GM18868 (cell line): ENCODE results near the gene CDK9.

Experiments
- ATAC-seq: cut with Tn5 transposase; IDR thresholded peaks from one replicate; pipeline ENCODE4 v1.9.1; 2021; ENCODE audit warnings: mild to moderate bottlenecking, moderate library complexity; ENCODE audit not compliant: unreplicated experiment

CDK9 gene

DNA sequence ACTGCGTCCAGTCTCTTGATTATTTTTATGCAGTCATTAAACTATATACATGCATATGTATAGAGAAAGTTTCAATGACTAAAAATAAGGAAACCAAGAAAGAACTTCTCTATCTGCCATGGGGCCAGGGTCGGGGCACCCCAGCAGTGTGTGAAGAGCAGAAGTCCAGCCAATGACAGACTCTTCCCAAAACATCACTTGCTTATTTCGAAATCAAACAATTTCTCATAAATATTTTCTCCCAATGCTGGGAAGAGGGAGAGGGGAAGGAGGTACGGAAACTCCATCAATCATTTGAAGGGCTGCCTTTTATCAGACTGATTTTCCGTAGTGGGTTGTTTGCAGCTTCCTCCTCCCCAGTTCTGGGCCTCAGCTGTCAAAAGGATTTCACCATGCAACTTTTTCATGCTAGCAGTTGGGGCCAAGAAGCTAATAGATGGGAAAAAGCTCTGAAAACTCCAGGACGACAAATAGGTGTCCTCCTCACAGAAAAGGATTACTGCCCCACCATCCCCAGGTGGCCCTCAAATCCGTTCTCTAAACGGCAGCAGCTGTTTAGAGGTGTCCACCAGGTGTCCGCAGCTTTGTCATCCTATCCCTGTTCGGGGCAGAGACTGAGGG lies 16.2 kb downstream of the CDK9 start:
- no peak for ATAC-seq

DNA sequence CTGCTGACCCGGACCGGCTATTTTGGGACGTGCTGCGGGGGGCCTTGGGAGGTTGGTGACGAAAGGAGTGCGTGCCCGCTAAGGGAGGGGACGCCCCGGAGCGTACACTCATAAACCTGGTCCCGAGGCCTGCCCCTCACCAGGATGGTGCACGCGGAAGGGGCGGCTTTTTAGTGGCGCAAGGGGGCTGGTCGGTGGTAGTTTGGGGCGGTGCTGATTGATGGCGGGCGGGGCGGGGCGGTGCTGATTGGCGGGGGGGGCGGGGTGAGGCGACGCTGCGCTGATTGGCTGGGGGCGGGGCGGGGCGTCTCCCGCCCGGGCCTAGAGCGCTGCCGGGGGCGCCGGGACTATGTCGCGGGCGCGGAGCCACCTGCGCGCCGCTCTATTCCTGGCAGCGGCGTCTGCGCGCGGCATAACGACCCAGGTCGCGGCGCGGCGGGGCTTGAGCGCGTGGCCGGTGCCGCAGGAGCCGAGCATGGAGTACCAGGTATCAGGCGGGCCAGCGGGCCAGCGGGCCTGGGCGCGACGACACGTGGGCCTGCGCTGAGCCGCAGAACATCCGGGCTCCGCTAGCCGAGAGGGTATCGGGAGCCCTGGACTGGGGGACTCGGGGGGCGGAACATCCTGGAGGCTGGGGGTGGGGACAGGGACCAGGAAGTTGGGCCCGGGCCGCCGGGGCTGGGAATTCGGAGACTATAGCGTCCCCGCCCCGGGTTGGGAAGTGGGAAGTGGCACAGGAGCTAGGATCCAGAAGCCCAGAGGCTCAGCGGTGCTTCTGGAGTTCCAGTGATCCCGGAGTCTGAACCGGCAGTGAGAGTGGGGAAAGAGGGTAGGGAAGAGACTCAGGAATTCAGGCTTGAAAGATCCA lies 17.0 kb downstream of the CDK9 start, which contains the start of gene FPGS:
Gene FPGS (plus strand): TSS at position 307 of the 868 bp plus-strand sequence. CDS start 43 bp downstream, at position 350.
- ATAC-seq = peak; percentile 78

DNA sequence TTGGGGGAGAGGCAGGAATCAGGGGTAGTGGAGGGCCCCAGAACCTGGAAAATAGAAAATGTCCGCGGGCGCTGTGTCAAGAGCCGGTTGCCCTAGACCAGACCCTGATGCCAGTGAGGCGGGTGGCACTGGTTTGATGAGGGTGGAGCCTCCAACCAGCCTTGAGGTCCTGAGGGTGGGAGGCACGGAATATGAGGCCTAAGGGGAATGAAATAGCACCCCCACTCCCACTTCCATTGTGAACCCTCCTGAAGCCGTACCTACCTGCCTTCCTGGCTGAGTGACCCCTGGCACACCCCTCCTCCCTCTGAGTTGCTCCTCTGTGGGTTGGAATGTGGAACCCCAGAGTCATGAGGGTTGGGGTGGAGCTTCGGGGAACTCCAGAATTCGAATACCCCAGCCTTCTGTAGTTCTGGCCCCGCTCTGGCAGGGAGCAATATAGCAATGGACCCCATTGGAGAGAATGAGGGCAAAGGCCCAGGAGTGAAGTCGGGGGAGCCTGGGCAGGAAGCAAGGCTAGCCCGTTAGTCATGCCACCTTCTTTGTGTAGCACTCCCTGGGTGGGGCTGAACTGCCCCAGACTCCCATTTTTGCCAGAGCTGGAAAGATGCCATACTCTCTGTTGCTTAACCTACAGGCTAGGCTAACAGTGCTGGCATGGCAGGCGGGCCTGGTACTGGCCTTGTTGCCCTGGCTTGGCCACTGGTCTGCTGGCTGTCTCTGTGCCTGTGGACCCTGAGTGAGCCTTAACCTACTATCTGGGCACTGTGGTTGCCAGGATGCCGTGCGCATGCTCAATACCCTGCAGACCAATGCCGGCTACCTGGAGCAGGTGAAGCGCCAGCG lies 17.9 kb downstream of the CDK9 start:
- no peak for ATAC-seq

DNA sequence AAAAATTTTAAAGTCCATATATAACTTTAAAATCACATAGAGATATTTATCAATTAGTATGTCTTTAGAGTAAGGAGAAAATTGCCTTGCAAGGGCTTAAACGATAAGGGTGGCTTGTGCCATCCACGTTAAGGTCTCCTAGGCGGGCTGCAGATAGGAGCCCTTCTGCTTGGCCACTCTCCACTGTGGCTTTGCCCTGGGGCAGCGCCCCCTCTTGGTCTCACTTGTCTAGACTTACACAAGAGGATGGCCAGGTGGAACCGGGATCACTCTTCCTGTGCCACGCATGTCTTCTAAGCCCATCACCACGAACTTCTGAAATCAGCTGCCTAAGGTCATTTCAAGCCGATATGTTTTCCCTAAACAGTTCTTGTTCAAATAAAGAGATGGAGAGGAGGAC lies 19.8 kb downstream of the CDK9 start:
- no peak for ATAC-seq

DNA sequence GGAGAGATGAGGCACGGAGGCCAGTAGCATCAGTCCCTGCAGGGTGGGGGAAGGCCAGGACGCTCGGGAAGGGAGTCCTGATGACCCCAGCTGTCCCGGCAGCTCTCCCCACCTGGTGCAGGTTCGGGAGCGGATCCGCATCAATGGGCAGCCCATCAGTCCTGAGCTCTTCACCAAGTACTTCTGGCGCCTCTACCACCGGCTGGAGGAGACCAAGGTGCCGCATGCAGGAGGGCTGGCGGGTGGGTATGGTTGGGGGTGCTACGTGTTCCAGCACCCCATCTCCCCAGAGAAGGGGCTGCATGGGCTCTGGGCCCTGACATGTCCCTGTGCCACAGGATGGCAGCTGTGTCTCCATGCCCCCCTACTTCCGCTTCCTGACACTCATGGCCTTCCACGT lies 21.0 kb downstream of the CDK9 start:
- ATAC-seq = no peak

DNA sequence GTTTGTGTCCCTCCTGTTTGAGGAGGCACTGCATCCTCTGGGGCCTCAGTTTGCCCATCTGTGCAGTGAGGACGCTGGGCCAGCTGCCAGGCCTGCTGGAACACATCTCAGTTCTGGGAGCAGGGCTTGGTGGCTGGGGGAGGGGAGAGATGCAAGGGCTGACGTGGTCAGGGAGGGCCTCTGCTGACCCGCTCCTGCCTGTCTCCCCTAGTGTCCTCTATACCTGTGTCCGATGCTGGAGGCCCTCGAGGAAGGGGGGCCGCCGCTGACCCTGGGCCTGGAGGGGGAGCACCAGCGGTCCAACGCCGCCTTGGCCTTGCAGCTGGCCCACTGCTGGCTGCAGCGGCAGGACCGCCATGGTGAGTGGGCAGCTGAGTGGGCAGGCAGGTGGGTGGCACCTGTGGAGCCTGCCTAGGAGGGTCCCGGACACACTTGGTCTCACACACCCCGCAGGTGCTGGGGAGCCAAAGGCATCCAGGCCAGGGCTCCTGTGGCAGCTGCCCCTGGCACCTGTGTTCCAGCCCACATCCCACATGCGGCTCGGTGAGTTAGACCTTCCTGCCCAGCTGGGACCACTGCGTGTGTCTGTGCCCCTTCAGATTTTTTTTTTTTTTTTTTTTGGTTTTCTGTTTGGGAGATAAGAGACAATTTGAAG lies 22.6 kb downstream of the CDK9 start:
- no peak for ATAC-seq

DNA sequence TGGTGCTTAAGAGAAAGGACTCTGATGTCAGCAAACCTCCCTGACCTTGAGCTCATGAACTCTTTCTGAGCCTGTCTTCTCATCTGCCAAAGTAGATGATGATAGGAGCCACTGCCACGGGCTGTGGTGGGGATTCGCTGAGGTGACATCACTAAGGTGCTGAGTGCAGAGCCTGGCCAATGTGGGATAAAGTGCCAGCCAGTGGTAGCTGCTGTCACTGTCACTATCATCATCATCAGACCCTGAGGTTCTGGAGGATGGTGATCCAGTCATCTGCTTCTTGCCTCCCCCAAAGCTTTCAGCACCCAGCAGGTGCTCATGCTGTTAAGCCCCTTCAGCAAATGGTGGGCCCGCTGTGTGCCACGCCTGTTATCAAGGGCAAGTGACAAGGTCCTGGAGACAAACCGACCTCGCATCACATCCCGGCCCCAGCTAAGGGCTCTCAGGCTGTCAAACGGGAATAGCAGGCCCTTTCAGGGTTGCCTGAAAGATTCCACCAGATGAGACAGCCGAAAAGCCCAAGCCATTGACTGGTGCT lies 23.2 kb downstream of the CDK9 start:
- no peak for ATAC-seq

DNA sequence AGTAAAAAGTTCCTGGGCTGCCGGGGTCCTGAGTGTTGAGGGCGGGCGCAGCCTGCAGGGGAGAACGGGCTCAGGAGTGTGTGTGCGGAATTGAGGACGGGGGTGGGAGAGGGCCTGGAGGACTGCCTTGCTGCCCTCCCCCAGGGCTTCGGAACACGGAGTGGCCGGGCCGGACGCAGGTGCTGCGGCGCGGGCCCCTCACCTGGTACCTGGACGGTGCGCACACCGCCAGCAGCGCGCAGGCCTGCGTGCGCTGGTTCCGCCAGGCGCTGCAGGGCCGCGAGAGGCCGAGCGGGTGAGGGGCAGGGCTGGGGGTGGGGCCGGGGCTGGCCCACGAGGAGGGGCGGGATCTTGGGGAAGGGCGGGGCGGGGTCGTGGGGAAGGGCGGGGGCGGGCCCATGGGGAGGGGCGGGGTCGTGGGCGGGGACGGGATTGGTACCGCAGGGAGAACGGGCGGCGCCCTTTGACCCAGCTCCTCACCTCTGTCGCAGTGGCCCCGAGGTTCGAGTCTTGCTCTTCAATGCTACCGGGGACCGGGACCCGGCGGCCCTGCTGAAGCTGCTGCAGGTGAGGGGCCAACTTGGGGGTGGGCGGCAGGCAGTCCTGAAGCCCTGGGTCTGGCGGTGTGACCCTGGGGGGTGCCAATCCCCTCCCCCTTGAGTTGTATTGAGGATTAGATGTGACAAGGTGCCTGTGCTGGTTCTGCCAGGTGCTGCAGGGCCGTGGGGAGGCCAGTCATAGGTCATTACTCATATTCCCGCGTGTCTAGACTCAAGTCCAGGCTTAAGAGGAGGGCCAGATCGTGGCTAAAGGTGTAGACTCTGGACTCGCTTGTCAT lies 23.9 kb downstream of the CDK9 start:
- ATAC-seq = no peak

DNA sequence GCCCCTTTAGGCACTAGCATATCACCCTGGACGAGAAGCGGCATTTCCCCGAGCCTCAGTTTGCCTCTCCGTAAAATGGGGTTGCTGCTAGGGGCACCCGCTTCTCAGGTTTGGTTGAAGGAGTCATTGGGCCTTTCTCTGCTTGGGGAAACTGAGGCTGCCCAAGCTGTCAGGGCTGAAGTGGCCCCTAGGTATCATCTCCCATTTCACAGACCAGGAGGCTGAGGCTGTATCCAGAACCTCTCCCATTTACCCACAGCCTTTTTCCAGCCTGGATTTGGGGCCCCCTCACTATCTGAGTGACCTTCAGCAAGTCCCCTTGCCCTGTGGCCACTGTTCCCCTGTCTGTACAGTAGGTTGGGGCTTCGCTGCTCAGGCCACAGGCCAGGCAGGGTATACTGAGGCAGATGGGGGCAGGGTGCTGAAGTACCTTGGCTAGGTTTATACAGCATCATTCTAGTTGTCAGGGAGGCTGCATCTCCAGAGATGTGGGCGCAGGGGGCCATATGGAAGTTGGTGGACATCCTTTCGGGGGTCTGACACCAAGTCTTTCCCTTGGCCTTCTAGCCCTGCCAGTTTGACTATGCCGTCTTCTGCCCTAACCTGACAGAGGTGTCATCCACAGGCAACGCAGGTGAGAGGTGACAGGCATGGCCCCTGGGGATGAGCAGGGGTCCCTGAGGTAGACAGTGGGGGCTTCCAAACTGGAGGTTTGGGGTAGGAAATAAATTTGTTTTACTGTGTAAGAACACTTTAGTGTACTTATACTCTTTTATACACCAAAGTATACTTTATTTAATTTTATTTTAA lies 24.7 kb downstream of the CDK9 start:
- no peak for ATAC-seq

DNA sequence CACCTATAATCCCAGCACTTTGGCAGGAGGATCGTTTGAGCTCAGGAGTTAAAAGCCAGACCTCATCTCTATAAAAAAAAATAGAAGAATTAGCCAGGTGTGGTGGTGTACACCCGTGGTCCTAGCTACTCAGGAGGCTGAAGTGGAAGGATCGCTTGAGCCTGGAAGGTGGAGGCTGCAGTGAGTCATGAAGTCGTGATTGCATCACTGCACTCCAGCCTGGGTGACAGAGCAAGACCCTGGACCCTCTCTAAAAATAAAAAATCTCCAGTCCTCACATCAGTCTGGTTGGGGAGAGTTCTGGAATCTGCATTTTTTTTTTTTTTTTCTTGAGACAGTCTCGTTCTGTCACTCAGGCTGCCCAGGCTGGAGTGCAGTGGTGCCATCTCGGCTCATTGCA lies 26.2 kb downstream of the CDK9 start:
- no peak for ATAC-seq

DNA sequence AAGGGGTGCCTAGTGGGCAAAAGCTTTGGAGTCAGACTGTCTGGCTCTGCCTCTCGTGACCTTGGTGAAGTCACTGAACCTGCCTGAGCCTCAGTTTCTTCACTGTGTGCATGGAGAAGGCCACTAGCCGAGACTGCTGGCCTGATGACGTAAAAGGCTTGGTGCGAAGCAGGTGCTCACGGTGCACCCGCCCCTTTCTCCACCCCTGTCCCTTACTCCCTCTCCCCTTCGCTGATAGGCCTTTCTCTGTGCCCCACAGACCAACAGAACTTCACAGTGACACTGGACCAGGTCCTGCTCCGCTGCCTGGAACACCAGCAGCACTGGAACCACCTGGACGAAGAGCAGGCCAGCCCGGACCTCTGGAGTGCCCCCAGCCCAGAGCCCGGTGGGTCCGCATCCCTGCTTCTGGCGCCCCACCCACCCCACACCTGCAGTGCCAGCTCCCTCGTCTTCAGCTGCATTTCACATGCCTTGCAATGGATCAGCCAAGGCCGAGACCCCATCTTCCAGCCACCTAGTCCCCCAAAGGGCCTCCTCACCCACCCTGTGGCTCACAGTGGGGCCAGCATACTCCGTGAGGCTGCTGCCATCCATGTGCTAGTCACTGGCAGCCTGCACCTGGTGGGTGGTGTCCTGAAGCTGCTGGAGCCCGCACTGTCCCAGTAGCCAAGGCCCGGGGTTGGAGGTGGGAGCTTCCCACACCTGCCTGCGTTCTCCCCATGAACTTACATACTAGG lies 27.3 kb downstream of the CDK9 start:
- no peak for ATAC-seq

DNA sequence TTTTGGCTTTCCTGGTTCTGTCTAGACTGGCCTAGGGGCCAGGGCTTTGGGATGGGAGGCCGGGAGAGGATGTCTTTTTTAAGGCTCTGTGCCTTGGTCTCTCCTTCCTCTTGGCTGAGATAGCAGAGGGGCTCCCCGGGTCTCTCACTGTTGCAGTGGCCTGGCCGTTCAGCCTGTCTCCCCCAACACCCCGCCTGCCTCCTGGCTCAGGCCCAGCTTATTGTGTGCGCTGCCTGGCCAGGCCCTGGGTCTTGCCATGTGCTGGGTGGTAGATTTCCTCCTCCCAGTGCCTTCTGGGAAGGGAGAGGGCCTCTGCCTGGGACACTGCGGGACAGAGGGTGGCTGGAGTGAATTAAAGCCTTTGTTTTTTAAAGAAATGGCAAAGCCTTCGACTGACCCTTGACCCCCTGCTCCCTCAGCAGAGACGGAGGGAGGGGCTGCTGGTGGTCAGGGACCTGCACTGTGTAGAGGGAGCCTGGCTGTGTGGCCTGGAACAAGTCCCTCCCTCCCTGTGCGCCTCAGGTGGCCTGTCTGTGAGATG lies 27.9 kb downstream of the CDK9 start:
- ATAC-seq = no peak

DNA sequence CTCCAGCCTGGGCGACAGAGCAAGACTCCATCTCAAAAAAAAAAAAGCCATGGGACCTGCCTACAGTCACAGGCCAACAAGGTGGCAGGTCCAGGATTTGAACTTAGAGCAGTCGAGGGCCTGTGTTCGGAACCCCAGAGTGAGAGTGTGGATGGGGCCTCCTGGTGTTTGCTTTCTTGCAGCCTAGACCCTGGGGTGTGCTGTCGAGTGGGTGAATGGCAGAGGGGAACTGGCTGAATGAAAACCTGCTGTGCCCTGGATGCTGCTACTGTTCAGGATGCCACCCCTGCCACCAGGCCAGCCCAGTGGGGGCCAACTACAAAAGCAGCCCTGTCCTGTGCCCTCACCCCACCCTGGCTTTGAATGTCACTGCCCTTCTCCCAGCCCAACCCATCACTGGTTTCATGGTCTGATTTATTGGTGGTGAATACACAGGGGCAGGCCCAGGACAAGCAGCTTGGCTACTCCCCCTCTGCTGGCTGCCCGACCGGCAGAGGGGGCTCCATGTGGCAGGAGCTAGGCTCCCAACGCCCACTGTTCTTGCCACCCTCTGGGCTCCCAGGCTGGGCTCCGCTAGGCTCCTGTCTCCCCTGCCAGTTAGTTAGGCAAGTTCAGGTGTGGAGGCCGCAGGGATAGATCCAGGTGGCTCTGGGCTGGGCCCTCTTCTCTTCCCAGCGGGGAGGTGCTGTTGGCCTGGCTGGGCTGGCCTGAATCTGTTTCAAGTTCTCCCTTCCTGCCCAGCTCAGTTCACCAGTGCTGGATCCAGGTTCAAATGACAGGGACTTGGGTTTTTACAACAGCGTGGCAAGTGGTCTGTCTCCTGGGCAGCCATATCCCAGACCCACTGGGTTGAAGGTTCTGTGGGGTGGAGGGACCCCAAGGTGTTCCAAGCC lies 29.0 kb downstream of the CDK9 start:
- no peak for ATAC-seq

DNA sequence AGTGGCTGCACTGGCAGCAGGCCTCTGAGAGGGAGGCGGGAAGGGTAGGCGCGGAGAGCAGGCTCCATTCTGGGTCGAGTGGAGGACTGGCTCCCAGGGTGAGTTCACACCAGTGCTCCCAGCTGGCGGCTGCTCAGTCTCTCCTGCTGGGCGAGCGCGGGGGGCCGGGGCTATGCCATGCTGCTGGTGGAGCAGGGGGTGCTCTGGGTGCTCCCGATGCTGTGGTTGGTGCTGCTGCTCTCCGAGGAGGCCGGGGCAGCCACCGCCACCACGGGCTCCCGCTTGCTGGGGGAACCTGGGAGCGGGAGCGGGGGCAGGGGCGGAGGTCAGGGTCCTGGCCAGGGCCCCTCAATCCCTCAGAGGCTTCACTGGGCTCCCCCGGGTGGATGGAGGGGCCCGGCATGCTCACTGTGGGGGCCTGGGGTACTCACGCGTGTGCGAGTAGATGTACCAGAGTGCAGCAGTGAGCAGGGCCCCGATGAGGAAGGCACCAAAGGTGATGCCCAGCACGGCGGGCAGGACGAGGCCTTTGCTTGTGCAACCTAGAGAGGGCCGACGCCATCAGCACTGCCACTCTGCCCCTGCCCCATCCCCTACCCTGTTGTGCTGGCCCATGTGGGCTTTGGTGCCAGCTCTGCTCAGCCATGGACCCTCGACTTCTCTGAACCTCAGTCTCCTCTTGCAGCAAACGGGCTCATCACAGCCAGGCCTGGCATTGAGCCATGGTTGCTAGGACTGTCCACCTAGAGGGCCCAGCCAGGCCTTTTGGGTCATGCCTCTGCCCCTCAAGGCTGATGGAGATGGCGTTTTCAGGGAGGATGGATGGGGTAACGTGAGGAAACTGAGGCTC lies 29.9 kb downstream of the CDK9 start:
- no peak for ATAC-seq

DNA sequence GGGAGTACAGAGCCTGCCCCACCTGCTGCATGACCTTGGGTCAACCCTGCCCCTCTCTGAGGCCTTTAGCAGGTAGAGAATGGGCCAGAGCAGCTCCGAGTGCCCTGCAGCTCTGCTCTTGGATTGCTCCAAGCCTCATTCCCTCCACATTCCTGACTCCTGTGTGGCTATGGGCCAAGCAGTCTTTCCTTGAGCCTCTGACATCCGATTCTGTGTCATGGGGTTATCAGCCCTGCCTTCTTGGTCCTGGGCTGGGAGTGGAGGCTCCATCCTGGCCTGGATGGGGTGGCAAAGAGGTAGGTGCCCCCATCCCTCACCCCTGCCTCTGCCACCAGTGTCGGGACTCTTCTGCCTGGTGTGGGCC lies 30.5 kb downstream of the CDK9 start:
- no peak for ATAC-seq

DNA sequence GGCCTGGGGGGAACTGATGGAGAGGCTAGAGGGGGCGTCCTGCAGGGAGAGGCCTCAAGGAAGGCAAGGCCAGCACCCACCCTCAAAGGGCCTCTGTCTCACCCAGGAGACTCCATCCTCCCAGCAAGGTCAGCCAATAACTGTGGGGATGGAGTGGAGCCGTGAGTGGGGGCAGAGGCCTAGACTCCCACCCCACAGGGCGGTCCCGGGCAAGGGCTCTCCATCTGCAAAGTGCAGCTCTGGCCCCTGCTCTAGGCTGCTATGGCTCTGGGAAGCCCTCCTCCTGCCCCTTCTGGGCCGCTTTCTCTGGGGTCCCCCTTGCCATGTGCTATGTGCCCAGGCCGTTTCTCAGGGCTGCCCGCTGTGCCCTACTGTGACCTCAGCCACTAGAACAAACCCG lies 30.9 kb downstream of the CDK9 start:
- no peak for ATAC-seq
